Erythroblast (primary cell): ENCODE data around the gene RORC.
"Not testable (repeated sequence)": the region's sequence is repeated elsewhere in the genome, so short reads cannot be mapped to it uniquely, and the experiment has no call there.

Experiments used
- DNase-seq, 2 experiments: peaks; one replicate each; lab custom pipeline; 2025; lab: John Stamatoyannopoulos, UW
- GATA1 ChIP-seq: IDR thresholded peaks from 2 replicates; pipeline ENCODE4 v1.6.1; 2011; ENCODE audit warnings: low read depth, mild to moderate bottlenecking, control low read depth, low read length, moderate library complexity
- POLR2A ChIP-seq: IDR thresholded peaks from 2 replicates; pipeline ENCODE4 v1.6.1; 2011; ENCODE audit warnings: mild to moderate bottlenecking, low read length

Gene RORC

GRCh38 chr1:151799179-151800022 lies 32.2 kb downstream of the RORC start:
- TF ChIP-seq GATA1, result no peak
- no peak for TF ChIP-seq POLR2A

GRCh38 chr1:151798571-151798970 lies 33.0 kb downstream of the RORC start:
- no peak for TF ChIP-seq GATA1
- TF ChIP-seq POLR2A, result no peak
- no peak for DNase-seq

More at GRCh38 chr1:151799179-151800022, 32.2 kb downstream of the RORC start:
- DNase-seq, result no peak

- no peak for TF ChIP-seq GATA1
- no peak for TF ChIP-seq POLR2A
- DNase-seq, result peak; percentile 32 to 41
These were observed 40.5 kb downstream of the RORC start for GRCh38 chr1:151790940-151791651.

GRCh38 chr1:151790071-151790939 lies 41.3 kb downstream of the RORC start, which contains the start of gene TDRKH:
Gene TDRKH, minus strand, starts transcription at chr1:151790500. Its CDS starts 7,478 bp downstream, at chr1:151783022.
- peak; percentile 99 to 100 for DNase-seq
- peak; percentile 57 for TF ChIP-seq POLR2A
- TF ChIP-seq GATA1, result no peak

GRCh38 chr1:151787689-151788088 lies 43.9 kb downstream of the RORC start:
- no peak for TF ChIP-seq POLR2A
- TF ChIP-seq GATA1, result no peak
- DNase-seq, result no peak

GRCh38 chr1:151783796-151784195 lies 47.8 kb downstream of the RORC start:
- DNase-seq, result no peak
- no peak for TF ChIP-seq GATA1

GRCh38 chr1:151782741-151783140 lies 48.9 kb downstream of the RORC start:
- TF ChIP-seq POLR2A (no peak), GATA1 (no peak)
- DNase-seq, result no peak

- not testable (repeated sequence) for DNase-seq
These were observed 49.6 kb downstream of the RORC start for GRCh38 chr1:151782026-151782425.

GRCh38 chr1:151780736-151781135 lies 50.9 kb downstream of the RORC start:
- DNase-seq, result not testable (repeated sequence)

- TF ChIP-seq GATA1, result no peak
- TF ChIP-seq POLR2A, result no peak
These were observed 51.8 kb downstream of the RORC start for GRCh38 chr1:151779852-151780251.

GRCh38 chr1:151777317-151777716 lies 54.3 kb downstream of the RORC start:
- no peak for DNase-seq
- no peak for TF ChIP-seq POLR2A
- TF ChIP-seq GATA1, result no peak

More at GRCh38 chr1:151779852-151780251, 51.8 kb downstream of the RORC start:
- no peak for DNase-seq

- TF ChIP-seq GATA1, result no peak
- no peak for DNase-seq
These were observed 54.9 kb downstream of the RORC start for GRCh38 chr1:151776665-151777062.

GRCh38 chr1:151775894-151776664 lies 55.5 kb downstream of the RORC start:
- DNase-seq, result peak in 1 of 2 experiments; percentile 12
- TF ChIP-seq GATA1, result no peak
- no peak for TF ChIP-seq POLR2A
